Ovary (tissue), 3 donors: ENCODE measurements around the gene BTN1A1.

ENCODE experiments used
- EP300 ChIP-seq: sonication (generic); formaldehyde crosslinking; IDR thresholded peaks from one replicate; pipeline ENCODE4 v1.6.1; 2017; ENCODE audit warnings: antibody characterized with exemption
- TF ChIP-seq, protein P1 (sequence below), 3 donors: fragments of 450-650 bp in 2 of 3; fragments of 200-600 bp in 1 of 3; IDR thresholded peaks; one replicate each; pipeline versions ENCODE4 v1.5.1 to v1.8.0; 2016 to 2022; ENCODE audit warnings: antibody characterized with exemption in 3 of 3, mild to moderate bottlenecking in 1 of 3
- donor health status: DM: no; HTN: no; CAD: no.

DNA sequence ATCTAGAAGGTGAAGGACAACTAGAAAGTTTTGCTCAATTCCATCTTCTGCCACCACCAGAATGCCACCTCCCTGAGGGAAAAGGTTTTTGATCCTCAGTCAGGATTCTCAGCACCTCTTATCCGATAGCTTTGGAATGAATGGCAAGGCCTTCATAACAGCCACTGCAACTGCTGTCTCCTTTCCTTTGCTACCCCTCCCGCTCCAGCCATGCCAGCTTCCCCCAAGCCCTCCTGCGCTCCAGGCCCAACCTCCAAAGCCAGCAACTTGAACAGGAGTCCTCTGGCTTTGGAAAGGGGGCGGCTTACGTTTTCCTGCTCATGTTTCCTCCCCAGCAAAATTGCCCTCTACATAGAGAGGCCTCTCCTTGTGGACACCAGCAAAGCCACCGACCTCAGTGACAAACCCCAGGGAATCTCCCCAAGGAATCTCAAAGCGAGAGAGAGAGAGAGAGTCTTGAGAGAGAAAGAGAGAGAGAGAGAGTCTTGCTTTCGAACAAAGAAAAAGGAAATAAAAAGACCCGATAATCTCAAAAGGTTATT lies 42.8 kb upstream of the BTN1A1 start:
- TF ChIP-seq EP300: no peak
- TF ChIP-seq, protein P1, sequence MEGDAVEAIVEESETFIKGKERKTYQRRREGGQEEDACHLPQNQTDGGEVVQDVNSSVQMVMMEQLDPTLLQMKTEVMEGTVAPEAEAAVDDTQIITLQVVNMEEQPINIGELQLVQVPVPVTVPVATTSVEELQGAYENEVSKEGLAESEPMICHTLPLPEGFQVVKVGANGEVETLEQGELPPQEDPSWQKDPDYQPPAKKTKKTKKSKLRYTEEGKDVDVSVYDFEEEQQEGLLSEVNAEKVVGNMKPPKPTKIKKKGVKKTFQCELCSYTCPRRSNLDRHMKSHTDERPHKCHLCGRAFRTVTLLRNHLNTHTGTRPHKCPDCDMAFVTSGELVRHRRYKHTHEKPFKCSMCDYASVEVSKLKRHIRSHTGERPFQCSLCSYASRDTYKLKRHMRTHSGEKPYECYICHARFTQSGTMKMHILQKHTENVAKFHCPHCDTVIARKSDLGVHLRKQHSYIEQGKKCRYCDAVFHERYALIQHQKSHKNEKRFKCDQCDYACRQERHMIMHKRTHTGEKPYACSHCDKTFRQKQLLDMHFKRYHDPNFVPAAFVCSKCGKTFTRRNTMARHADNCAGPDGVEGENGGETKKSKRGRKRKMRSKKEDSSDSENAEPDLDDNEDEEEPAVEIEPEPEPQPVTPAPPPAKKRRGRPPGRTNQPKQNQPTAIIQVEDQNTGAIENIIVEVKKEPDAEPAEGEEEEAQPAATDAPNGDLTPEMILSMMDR (IDR thresholded peaks at IDR 0.05): no peak
